Keratinocyte (primary cell): ENCODE measurements around the gene EFNB2. TPM values are rescaled to one million over a fixed set of nuclear protein-coding genes. Genes with fewer than 3 reads are reported as not detected.

ENCODE experiments used
- DNase-seq: peaks from one replicate; pipeline ENCODE4 v3.0.0-alpha.2; 2011; ENCODE audit warnings: low read depth, missing footprints, low spot score
- FAIRE-seq: peaks from 2 replicates; lab custom pipeline; 2011; peaks lifted over from hg19 to GRCh38; lab: Jason Lieb, UNC
- H2AFZ ChIP-seq: 2 replicates; pipeline ENCODE4 v1.6.0; 2012; ENCODE audit warnings: low read length, control low read depth, inconsistent platforms; ENCODE audit not compliant: control insufficient read depth
- H3K27ac ChIP-seq: 2 replicates; pipeline ENCODE4 v1.5.1; 2011; ENCODE audit warnings: low read length; ENCODE audit not compliant: control insufficient read depth, insufficient read depth
- H3K27me3 ChIP-seq: 3 replicates; pipeline ENCODE4 v1.6.0; 2011; ENCODE audit warnings: low read length; ENCODE audit not compliant: control insufficient read depth, insufficient read depth; ENCODE audit errors: extremely low read depth
- H3K36me3 ChIP-seq, 2 experiments: 2 replicates in 1 of 2; 3 replicates in 1 of 2; pipeline ENCODE4 v1.5.1; 2011; ENCODE audit warnings: low read length in 2 of 2, mild to moderate bottlenecking in 1 of 2; ENCODE audit not compliant: control insufficient read depth in 2 of 2, insufficient read depth in 2 of 2; ENCODE audit errors: extremely low read depth in 1 of 2
- H3K4me1 ChIP-seq: 3 replicates; pipeline ENCODE4 v1.5.1; 2011; ENCODE audit warnings: low read length; ENCODE audit not compliant: control insufficient read depth, insufficient read depth; ENCODE audit errors: extremely low read depth
- H3K4me2 ChIP-seq: 3 replicates; pipeline ENCODE4 v1.6.0; 2011; ENCODE audit warnings: low read depth, low read length; ENCODE audit not compliant: control insufficient read depth, insufficient read depth; ENCODE audit errors: extremely low read depth
- H3K4me3 ChIP-seq, 3 experiments: fragments of 200-600 bp in 1 of 3; sonication (generic) in 1 of 3; 2 replicates in 2 of 3; 3 replicates in 1 of 3; pipeline ENCODE4 v1.5.1; 2011 to 2016; ENCODE audit warnings: low read length in 3 of 3, mild to moderate bottlenecking in 3 of 3, control low read depth in 2 of 3, inconsistent platforms in 1 of 3, low read depth in 1 of 3, mixed read lengths in 1 of 3, mixed run types in 1 of 3, moderate library complexity in 1 of 3; ENCODE audit not compliant: control insufficient read depth in 2 of 3, insufficient read depth in 2 of 3; ENCODE audit errors: extremely low read depth in 1 of 3
- H3K79me2 ChIP-seq: 2 replicates; pipeline ENCODE4 v1.6.0; 2012; ENCODE audit warnings: low read length; ENCODE audit not compliant: control insufficient read depth, insufficient read depth
- H3K9ac ChIP-seq: 3 replicates; pipeline ENCODE4 v1.6.0; 2011; ENCODE audit warnings: low read length; ENCODE audit not compliant: control insufficient read depth, insufficient read depth; ENCODE audit errors: extremely low read depth
- H3K9me1 ChIP-seq: 3 replicates; pipeline ENCODE4 v1.6.0; 2011; ENCODE audit warnings: low read length; ENCODE audit not compliant: control insufficient read depth, insufficient read depth; ENCODE audit errors: extremely low read depth
- H3K9me3 ChIP-seq: 2 replicates; pipeline ENCODE4 v1.5.1; 2012; ENCODE audit warnings: low read depth, low read length; ENCODE audit not compliant: control insufficient read depth
- H4K20me1 ChIP-seq: 3 replicates; pipeline ENCODE4 v1.6.0; 2011; ENCODE audit warnings: low read length; ENCODE audit not compliant: control insufficient read depth, insufficient read depth; ENCODE audit errors: extremely low read depth
- CTCF ChIP-seq, 3 experiments: IDR thresholded peaks in 1 of 3; conservative IDR thresholded peaks in 1 of 3; optimal IDR thresholded peaks in 1 of 3; 2 replicates in 2 of 3; 3 replicates in 1 of 3; pipeline versions ENCODE3 to v1.5.1; 2011; ENCODE audit warnings: low read length in 3 of 3, mild to moderate bottlenecking in 3 of 3, moderate library complexity in 2 of 3, control low read depth in 1 of 3, inconsistent platforms in 1 of 3; ENCODE audit not compliant: insufficient read depth in 2 of 3; ENCODE audit errors: extremely low read depth in 1 of 3
- EZH2 ChIP-seq: IDR thresholded peaks from one replicate; pipeline ENCODE4 v1.6.1; 2012; ENCODE audit warnings: inconsistent platforms, mild to moderate bottlenecking, low read length, moderate library complexity
- dilution Hi-C: fragments of 300-500 bp; cut with MboI; formaldehyde crosslinking; loops from one replicate; pipeline ENCODE4 v1.7.0; 2020; ENCODE audit warnings: low sequenced_read_pairs; ENCODE audit not compliant: extremely low pct_ligation_motif_present
- polyA plus RNA-seq, 5 experiments: library from polyadenylated mRNA; depleted of rRNA in 3 of 5; stranded (reverse) in 3 of 5; stranded (forward) in 1 of 5; unstranded in 1 of 5; fragments of >200 nt; gene quantifications; 1 replicate in 1 of 5; 2 replicates in 3 of 5; 3 replicates in 1 of 5; pipeline versions ENCODE4 v1.2.1 to v1.2.3, GENCODE V29; 2011 to 2012; ENCODE audit warnings: missing spikeins in 2 of 5, low read depth in 1 of 5, low replicate concordance in 1 of 5

Gene EFNB2
- polyA plus RNA-seq, 1 donor (not counting 4 experiments of a cell fraction or from before 2014, with no cell fraction given): 38.9 TPM

GRCh38 chr13:106492588-106493475 is 42.6 kb downstream of the EFNB2 start:
- no peak for FAIRE-seq

GRCh38 chr13:106491928-106492587 is 43.4 kb downstream of the EFNB2 start:
- Histone ChIP-seq H3K9me1 (no peaks in the 10 kb centered on the region), H3K4me3 (no peak overlapping the region), H3K9ac (no peak overlapping the region), H3K4me2 (no peak overlapping the region), H4K20me1 (no peaks in the 10 kb centered on the region), H3K9me3 (no peaks in the 10 kb centered on the region), H3K27me3 (no peaks in the 10 kb centered on the region), H3K27ac (no peak overlapping the region), H3K79me2 (peaks cover 41% of the 10 kb centered on the region), H3K4me1 (no peaks in the 10 kb centered on the region), H3K36me3 (peaks cover 32 to 50% of the 10 kb centered on the region in 2 experiments), H2AFZ (no peak overlapping the region)
- dilution Hi-C loops: no loop called here
- no peak for TF ChIP-seq CTCF (optimal IDR thresholded peaks at IDR 0.05 in 1 of 3, IDR thresholded peaks at IDR 0.05 in 1 of 3, conservative IDR thresholded peaks at IDR 0.05 in 1 of 3; ENCODE audit: extremely low read depth in 1 of 3, insufficient read depth in 2 of 3, low read length in 3 of 3)
- TF ChIP-seq EZH2: no peak
- DNase-seq (no peak), FAIRE-seq (no peak)

More at GRCh38 chr13:106492588-106493475, 42.6 kb downstream of the EFNB2 start:
- no peak overlapping the region for H3K4me2 ChIP-seq
- H3K79me2 ChIP-seq: peaks cover 47% of the 10 kb centered on the region
- no peak overlapping the region for H3K27ac ChIP-seq
- H3K27me3 ChIP-seq: no peaks in the 10 kb centered on the region
- no peak overlapping the region for H3K4me3 ChIP-seq
- no peak overlapping the region for H2AFZ ChIP-seq
- H3K36me3 ChIP-seq: peaks cover 32 to 50% of the 10 kb centered on the region in 2 experiments
- dilution Hi-C loops: no loop called here
- no peaks in the 10 kb centered on the region for H3K9me1 ChIP-seq
- no peaks in the 10 kb centered on the region for H3K4me1 ChIP-seq
- no peak for TF ChIP-seq EZH2
- no peak for TF ChIP-seq CTCF (optimal IDR thresholded peaks at IDR 0.05 in 1 of 3, IDR thresholded peaks at IDR 0.05 in 1 of 3, conservative IDR thresholded peaks at IDR 0.05 in 1 of 3; ENCODE audit: extremely low read depth in 1 of 3, insufficient read depth in 2 of 3, low read length in 3 of 3)
- H3K9me3 ChIP-seq: no peaks in the 10 kb centered on the region
- H3K9ac ChIP-seq: no peak overlapping the region
- DNase-seq: no peak
- no peaks in the 10 kb centered on the region for H4K20me1 ChIP-seq
